Pons (tissue), 1 donor: ENCODE measurements around the gene ZNF655.
A peak's percentile ranks its signal among the peaks of the same experiment; 100 is the strongest.
"Not testable (repeated sequence)": the region's sequence is repeated elsewhere in the genome, so short reads cannot be mapped to it uniquely, and the experiment has no call there.

Source experiments
- DNase-seq: peaks from one replicate; pipeline ENCODE4 v3.0.0-alpha.2; 2016; ENCODE audit warnings: low spot score

The ZNF655 gene

GRCh38 chr7:99558306-99559174 is at the start of gene ZNF655:
Gene ZNF655, plus strand, starts transcription at chr7:99558642. Its CDS starts 1,918 bp downstream, at chr7:99560560.
- peak; percentile 76 for DNase-seq

GRCh38 chr7:99514050-99514449 is 44.4 kb upstream of the ZNF655 start:
- no peak for DNase-seq

- DNase-seq: no peak
Measured at GRCh38 chr7:99521399-99521798, 37.0 kb upstream of the ZNF655 start.

GRCh38 chr7:99525713-99526440 is 32.6 kb upstream of the ZNF655 start:
- DNase-seq: no peak

GRCh38 chr7:99531354-99531765 is 27.1 kb upstream of the ZNF655 start:
- DNase-seq: no peak

- DNase-seq: no peak
Measured at GRCh38 chr7:99535667-99536066, 22.8 kb upstream of the ZNF655 start.

- no peak for DNase-seq
Measured at GRCh38 chr7:99539213-99539811, 19.1 kb upstream of the ZNF655 start.

- DNase-seq: no peak
Measured at GRCh38 chr7:99540542-99540941, 17.9 kb upstream of the ZNF655 start.

GRCh38 chr7:99541212-99541611 is 17.2 kb upstream of the ZNF655 start:
- no peak for DNase-seq

GRCh38 chr7:99543081-99543671 is 15.3 kb upstream of the ZNF655 start:
- DNase-seq: no peak

GRCh38 chr7:99543916-99544315 is 14.5 kb upstream of the ZNF655 start:
- DNase-seq: no peak

GRCh38 chr7:99545308-99545707 is 13.1 kb upstream of the ZNF655 start:
- not testable (repeated sequence) for DNase-seq

- DNase-seq: not testable (repeated sequence)
Measured at GRCh38 chr7:99549545-99549944, 8.9 kb upstream of the ZNF655 start.

GRCh38 chr7:99551334-99551733 is 7.1 kb upstream of the ZNF655 start:
- DNase-seq: no peak

GRCh38 chr7:99551767-99552463 is 6.5 kb upstream of the ZNF655 start, which contains the start of gene FAM200A:
Gene FAM200A, minus strand, starts transcription at chr7:99552114. Its CDS starts 3,707 bp downstream, at chr7:99548407.
- DNase-seq: peak; percentile 90

GRCh38 chr7:99553039-99553438 is 5.4 kb upstream of the ZNF655 start:
- DNase-seq: no peak

GRCh38 chr7:99554939-99555338 is 3.5 kb upstream of the ZNF655 start:
- no peak for DNase-seq

- no peak for DNase-seq
Measured at GRCh38 chr7:99557196-99557607, 1.2 kb upstream of the ZNF655 start.

GRCh38 chr7:99557940-99558305 is 519 bp upstream of the ZNF655 start:
- no peak for DNase-seq

- no peak for DNase-seq
Measured at GRCh38 chr7:99559175-99559915, 903 bp downstream of the ZNF655 start.
